GM21367 (cell line): ENCODE results near the gene NPHP1.
"Not testable (repeated sequence)": the region's sequence is repeated elsewhere in the genome, so short reads cannot be mapped to it uniquely, and the experiment has no call there.

ENCODE experiments used
- ATAC-seq: cut with Tn5 transposase; IDR thresholded peaks from one replicate; pipeline ENCODE4 v1.9.1; 2021; ENCODE audit not compliant: unreplicated experiment

The NPHP1 gene

GRCh38 chr2:110105183-110105582 lies 99.6 kb downstream of the NPHP1 start:
- no peak for ATAC-seq

- no peak for ATAC-seq
These were observed 100.6 kb downstream of the NPHP1 start for GRCh38 chr2:110104025-110104771.

GRCh38 chr2:110103061-110103961 lies 101.5 kb downstream of the NPHP1 start:
- ATAC-seq = no peak

- ATAC-seq = no peak
These were observed 102.7 kb downstream of the NPHP1 start for GRCh38 chr2:110101901-110102803.

- no peak for ATAC-seq
These were observed 103.5 kb downstream of the NPHP1 start for GRCh38 chr2:110101280-110101844.

GRCh38 chr2:110100880-110101279 lies 103.9 kb downstream of the NPHP1 start:
- not testable (repeated sequence) for ATAC-seq

- no peak for ATAC-seq
These were observed 104.3 kb downstream of the NPHP1 start for GRCh38 chr2:110100480-110100879.

- ATAC-seq = no peak
These were observed 105.2 kb downstream of the NPHP1 start for GRCh38 chr2:110099471-110100225.

GRCh38 chr2:110099038-110099425 lies 105.8 kb downstream of the NPHP1 start:
- no peak for ATAC-seq

GRCh38 chr2:110097506-110098220 lies 107.2 kb downstream of the NPHP1 start:
- no peak for ATAC-seq

- no peak for ATAC-seq
These were observed 108.7 kb downstream of the NPHP1 start for GRCh38 chr2:110095994-110096633.

- not testable (repeated sequence) for ATAC-seq
These were observed 109.8 kb downstream of the NPHP1 start for GRCh38 chr2:110094884-110095534.

GRCh38 chr2:110093924-110094323 lies 110.9 kb downstream of the NPHP1 start:
- not testable (repeated sequence) for ATAC-seq

- ATAC-seq = not testable (repeated sequence)
These were observed 114.6 kb downstream of the NPHP1 start for GRCh38 chr2:110090164-110090563.

GRCh38 chr2:110083757-110084156 lies 121.1 kb downstream of the NPHP1 start:
- not testable (repeated sequence) for ATAC-seq

GRCh38 chr2:110083162-110083561 lies 121.7 kb downstream of the NPHP1 start:
- not testable (repeated sequence) for ATAC-seq

GRCh38 chr2:110078104-110078503 lies 126.7 kb downstream of the NPHP1 start:
- not testable (repeated sequence) for ATAC-seq

GRCh38 chr2:110075896-110076295 lies 128.9 kb downstream of the NPHP1 start:
- ATAC-seq = not testable (repeated sequence)
